Heart right ventricle (tissue), 16 donors: ENCODE results near the gene ADAMTS14. TPM values are rescaled to one million over a fixed set of nuclear protein-coding genes. Genes with fewer than 3 reads are reported as not detected.

Experiments
- ATAC-seq, 8 donors: fragments of 200-7000 bp; cut with Tn5 transposase; one replicate each; pipeline ENCODE4 v1.9.1; 2020; ENCODE audit warnings: mild to moderate bottlenecking in 8 of 8, moderate library complexity in 8 of 8, moderate number of reproducible peaks in 1 of 8
- DNase-seq, 2 donors: peaks; one replicate each; pipeline ENCODE4 v3.0.0-alpha.2; 2020
- H3K27ac ChIP-seq, 10 donors: fragments of 200-600 bp; sonication (generic) in 2 of 10; one replicate each; pipeline versions ENCODE4 v1.5.0 to v1.8.0; 2020 to 2022; ENCODE audit warnings: mild to moderate bottlenecking in 3 of 10
- H3K27me3 ChIP-seq, 7 donors: fragments of 200-600 bp; one replicate each; pipeline ENCODE4 v1.8.0; 2021 to 2022; ENCODE audit warnings: mild to moderate bottlenecking in 2 of 7
- H3K36me3 ChIP-seq, 9 donors: fragments of 200-600 bp; sonication (generic) in 1 of 9; one replicate each; pipeline versions ENCODE4 v1.5.0 to v1.8.0; 2020 to 2022; ENCODE audit warnings: mild to moderate bottlenecking in 2 of 9
- H3K4me1 ChIP-seq, 9 donors: fragments of 200-600 bp; sonication (generic) in 1 of 9; one replicate each; pipeline versions ENCODE4 v1.5.0 to v1.8.0; 2020 to 2022; ENCODE audit warnings: mild to moderate bottlenecking in 4 of 9
- H3K4me3 ChIP-seq, 10 donors: fragments of 200-600 bp; sonication (generic) in 2 of 10; one replicate each; pipeline versions ENCODE4 v1.5.0 to v1.8.0; 2020 to 2022; ENCODE audit warnings: mild to moderate bottlenecking in 7 of 10, moderate library complexity in 2 of 10
- H3K9me3 ChIP-seq, 11 donors: fragments of 200-600 bp in 10 of 11; sonication (generic) in 2 of 11; one replicate each; pipeline versions ENCODE4 v1.5.0 to v1.8.0; 2013 to 2022; ENCODE audit warnings: mild to moderate bottlenecking in 2 of 11, control low read depth in 1 of 11, moderate library complexity in 1 of 11
- WGBS, 2 donors: extraction: QIAGEN DNeasy Blood & Tissue Kit; methylation state at CpG; one replicate each; pipeline ENCODE4 v1.1.7; 2013; ENCODE audit warnings: inconsistent platforms in 1 of 2; 5-methylcytosine and 5-hydroxymethylcytosine counted together
- intact Hi-C, 10 donors: fragments of 100-400 bp; cut with DNase I; formaldehyde crosslinking; loops; one replicate each; pipeline versions ENCODE4 v1.11.1 to v1.14.2; 2022
- polyA plus RNA-seq, 2 donors: library from polyadenylated mRNA; stranded (reverse); fragments of 200-250 nt; gene quantifications; one replicate each; pipeline ENCODE4 v1.2.3, GENCODE V29; 2013
- total RNA-seq, 10 donors: library from RNA; stranded (reverse); fragmentation: NEBNext Ultra II Directional in 3 of 10; extraction: Animal tissue kit (Norgen Biotek cat#: 25700) in 3 of 10; gene quantifications; one replicate each; pipeline versions ENCODE4 v1.2.1 to v1.2.4, GENCODE V29; 2021 to 2023
- TF ChIP-seq, protein P1 (sequence below), 9 donors: fragments of 200-600 bp; sonication (generic) in 2 of 9; IDR thresholded peaks; one replicate each; pipeline versions ENCODE4 v1.5.0 to v1.8.0; 2021 to 2022; ENCODE audit warnings: antibody characterized with exemption in 9 of 9, mild to moderate bottlenecking in 5 of 9, moderate library complexity in 1 of 9
- donor health status: Arrhythmogenic right ventricular cardiomyopathy.
- donor health status: ischemic (EF 13 %, LVEDD 7.1; RV severe dilation, severe dysfunction).
- donor health status: healthy with polysubstance abuse.
- donor health status: DM: no; HTN: yes; CAD: no.
- donor health status: DM: no; HTN: no; CAD: no.
- donor health status: ischemic (EF 25% LVEDD 6.9; RV normal size, moderate dysfunction).
- donor health status: ischemic (EF 25% LVEDD 5.7; RV mildly dilated, moderate dysfunction).
- donor health status: healthy.
- donor health status: DM: yes; HTN: yes; CAD: no.
- donor health status: Ischemic cardiomyopathy.
- donor health status: ischemic (EF 35%, LVEDD 5.7; RV mildly dilated, moderate dysfunction).
- donor health status: nonischemic (EF 11% LVEDD 7.7; RV severe dilation, severe dysfunction).
- donor health status: DM: yes; HTN: yes; CAD: no.
- donor health status: PGD.
- donor health status: ischemic (EF 29% LVEDD 5.4; RV normal size, mild dysfunction).
- donor health status: nonischemic (EF 23%, LVEDD 6.1; RV moderate dilation, normal function).

Gene ADAMTS14
- total and polyA plus RNA-seq, 12 donors = 0.08 to 1.4 (median 0.57) TPM

DNA sequence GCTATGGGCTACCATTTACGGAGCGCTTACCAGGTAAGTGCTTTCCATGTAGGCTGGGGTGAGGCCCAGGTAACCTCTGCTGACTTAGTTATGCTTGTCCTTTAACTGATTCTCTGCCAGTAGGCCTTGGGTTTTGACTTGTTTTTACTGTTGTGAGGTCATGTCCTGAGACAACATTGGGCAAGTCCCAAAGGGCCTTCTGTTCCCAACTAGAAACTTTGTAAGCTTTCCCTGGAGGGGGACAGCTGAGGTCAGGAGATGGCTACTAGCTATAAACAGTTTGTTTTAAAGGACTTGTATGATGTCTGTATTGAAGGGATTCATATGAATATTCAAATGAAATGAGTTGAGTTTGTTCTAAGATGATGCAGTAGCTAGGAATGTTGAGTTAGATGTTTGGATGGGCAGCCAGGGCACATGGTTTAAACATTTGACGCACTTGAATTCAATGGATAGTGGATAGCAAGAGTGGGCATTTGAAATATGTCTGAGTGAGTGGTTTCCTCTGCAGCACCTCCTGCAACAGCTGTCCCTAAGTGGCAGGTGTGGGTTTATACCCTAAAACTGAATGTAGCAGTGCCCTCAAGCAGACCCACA lies 133.4 kb downstream of the ADAMTS14 start:
- intact Hi-C loops = no loop called here
- WGBS, 2 donors = 95 to 100% methylated on average over 3 of the region's 3 CpGs
- TF ChIP-seq, protein P1, sequence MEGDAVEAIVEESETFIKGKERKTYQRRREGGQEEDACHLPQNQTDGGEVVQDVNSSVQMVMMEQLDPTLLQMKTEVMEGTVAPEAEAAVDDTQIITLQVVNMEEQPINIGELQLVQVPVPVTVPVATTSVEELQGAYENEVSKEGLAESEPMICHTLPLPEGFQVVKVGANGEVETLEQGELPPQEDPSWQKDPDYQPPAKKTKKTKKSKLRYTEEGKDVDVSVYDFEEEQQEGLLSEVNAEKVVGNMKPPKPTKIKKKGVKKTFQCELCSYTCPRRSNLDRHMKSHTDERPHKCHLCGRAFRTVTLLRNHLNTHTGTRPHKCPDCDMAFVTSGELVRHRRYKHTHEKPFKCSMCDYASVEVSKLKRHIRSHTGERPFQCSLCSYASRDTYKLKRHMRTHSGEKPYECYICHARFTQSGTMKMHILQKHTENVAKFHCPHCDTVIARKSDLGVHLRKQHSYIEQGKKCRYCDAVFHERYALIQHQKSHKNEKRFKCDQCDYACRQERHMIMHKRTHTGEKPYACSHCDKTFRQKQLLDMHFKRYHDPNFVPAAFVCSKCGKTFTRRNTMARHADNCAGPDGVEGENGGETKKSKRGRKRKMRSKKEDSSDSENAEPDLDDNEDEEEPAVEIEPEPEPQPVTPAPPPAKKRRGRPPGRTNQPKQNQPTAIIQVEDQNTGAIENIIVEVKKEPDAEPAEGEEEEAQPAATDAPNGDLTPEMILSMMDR (IDR thresholded peaks at IDR 0.05) = no peak
- Histone ChIP-seq H3K4me1 (peaks cover 0 to 8% (median 0%) of the 10 kb centered on the region in 9 donors), H3K27me3 (no peaks in the 10 kb centered on the region), H3K36me3 (no peaks in the 10 kb centered on the region), H3K4me3 (no peak overlapping the region), H3K9me3 (no peaks in the 10 kb centered on the region), H3K27ac (no peak overlapping the region)
- ATAC-seq (peak in 2 of 8 donors; percentile 20 to 49), DNase-seq (no peak)

DNA sequence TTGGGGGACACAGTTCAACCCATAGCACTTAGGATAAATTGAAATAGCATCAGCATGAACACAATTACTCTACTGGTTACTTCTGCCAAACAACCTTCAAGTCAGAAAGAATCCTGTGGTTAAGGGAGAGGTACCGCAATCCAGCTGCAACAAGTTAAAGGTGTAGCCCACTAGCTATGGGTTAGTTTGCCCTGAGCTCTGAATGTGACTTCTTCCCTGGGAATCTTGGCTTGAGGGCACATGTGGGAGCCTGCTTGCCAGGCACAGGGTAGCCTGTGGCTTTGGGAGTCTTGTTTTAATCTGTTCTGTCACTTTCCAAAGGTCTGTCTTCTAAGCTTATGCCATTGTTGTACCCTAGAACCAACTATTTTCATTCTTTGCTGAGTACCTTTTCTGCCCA lies 134.5 kb downstream of the ADAMTS14 start:
- no peaks in the 10 kb centered on the region for H3K36me3 ChIP-seq
- H3K27ac ChIP-seq = no peak overlapping the region
- no peaks in the 10 kb centered on the region for H3K27me3 ChIP-seq
- H3K4me3 ChIP-seq = no peak overlapping the region
- 94 to 100% methylated on average over 1 of the region's 1 CpG for WGBS, 2 donors
- DNase-seq = no peak
- intact Hi-C loops = no loop called here
- no peaks in the 10 kb centered on the region for H3K9me3 ChIP-seq
- TF ChIP-seq, protein P1 (IDR thresholded peaks at IDR 0.05) = no peak
- H3K4me1 ChIP-seq = peaks cover 0 to 8% (median 0%) of the 10 kb centered on the region in 9 donors
- ATAC-seq = no peak

DNA sequence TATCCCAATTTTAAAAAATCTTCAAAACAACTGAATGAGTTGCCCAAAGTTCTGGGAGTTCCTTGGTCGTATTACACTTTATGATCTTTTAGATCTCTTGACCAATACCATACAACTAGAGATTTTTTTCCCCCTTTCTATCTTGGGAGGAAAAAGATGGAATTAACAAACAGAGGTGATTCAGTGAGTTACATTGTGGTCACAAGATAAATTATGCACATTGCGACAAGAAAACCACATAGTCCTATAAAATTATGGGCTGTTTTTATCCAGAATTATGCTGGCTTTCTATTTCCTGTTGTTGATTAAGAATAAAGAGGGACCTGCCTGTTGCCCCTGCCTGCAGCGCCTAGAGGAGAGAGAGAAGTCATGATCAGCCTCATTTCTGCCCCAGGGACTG lies 135.2 kb downstream of the ADAMTS14 start:
- no peak for ATAC-seq
- 89% methylated on average over 3 of the region's 3 CpGs for WGBS, 2 donors
- Histone ChIP-seq H3K4me3 (no peak overlapping the region), H3K36me3 (no peaks in the 10 kb centered on the region), H3K9me3 (no peaks in the 10 kb centered on the region), H3K27me3 (no peaks in the 10 kb centered on the region), H3K27ac (no peak overlapping the region), H3K4me1 (peaks cover 0 to 8% (median 0%) of the 10 kb centered on the region in 9 donors)
- TF ChIP-seq, protein P1 (IDR thresholded peaks at IDR 0.05) = no peak
- intact Hi-C loops = no loop called here
- no peak for DNase-seq

- Histone ChIP-seq H3K9me3 (no peaks in the 10 kb centered on the region), H3K27me3 (no peaks in the 10 kb centered on the region), H3K4me3 (no peak overlapping the region), H3K27ac (no peak overlapping the region), H3K4me1 (peaks cover 0 to 8% (median 0%) of the 10 kb centered on the region in 9 donors), H3K36me3 (no peaks in the 10 kb centered on the region)
- 65 to 73% methylated on average over 6 of the region's 6 CpGs for WGBS, 2 donors
- intact Hi-C loops = no loop called here
- TF ChIP-seq, protein P1 (IDR thresholded peaks at IDR 0.05) = no peak
- ATAC-seq (peak in 5 of 8 donors; percentile 29 to 49 (median 40)), DNase-seq (no peak)
These were observed 136.8 kb downstream of the ADAMTS14 start for GRCh38 chr10:70809011-70809611.
